ENCODE results near the gene PON2.

Gene PON2

DNA sequence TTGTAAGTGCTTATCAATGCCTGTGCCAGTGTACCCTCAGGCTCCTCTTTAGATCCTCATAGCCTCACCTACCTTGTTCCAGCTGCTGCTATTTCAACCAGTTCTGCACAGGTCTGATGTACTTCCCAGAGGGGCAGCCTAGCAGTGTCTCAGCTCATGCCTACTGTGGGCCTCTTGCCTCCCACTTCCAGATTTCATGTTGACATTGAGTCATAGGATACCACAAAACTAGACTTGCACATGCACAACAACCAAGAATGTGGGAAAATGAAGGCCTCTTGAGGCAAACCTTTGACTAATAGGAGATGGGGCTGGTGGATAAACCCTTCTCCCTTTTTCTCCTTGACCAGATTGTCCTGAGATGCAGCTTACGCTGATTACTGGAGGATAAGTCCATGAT is 69.7 kb downstream of the PON2 start:
- no peak overlapping the region for H3K9ac ChIP-seq (ENCODE audit: low read length)
- no peak overlapping the region for H3K18ac ChIP-seq (ENCODE audit: low read length)
- H3K4me2 ChIP-seq (ENCODE audit: low read length), result no peak overlapping the region
- no peak overlapping the region for H2BK15ac ChIP-seq (replicated peaks; ENCODE audit: low read depth)
- no CpG with 5 or more reads among the region's 1 CpG for WGBS (ENCODE audit: extremely low coverage, insufficient coverage, low lambda C conversion rate)
- H3K56ac ChIP-seq (ENCODE audit: low read length), result no peak overlapping the region
- H3K4ac ChIP-seq (ENCODE audit: low read depth, low read length), result no peak overlapping the region
- H3K23ac ChIP-seq (ENCODE audit: low read length), result no peak overlapping the region
- no peak overlapping the region for H2BK5ac ChIP-seq (ENCODE audit: low read length)
- H2AK5ac ChIP-seq (ENCODE audit: low read length), result no peak overlapping the region
- H3K79me1 ChIP-seq (ENCODE audit: low read length), result no peaks in the 10 kb centered on the region
- no peak overlapping the region for H4K8ac ChIP-seq (ENCODE audit: low read depth, low read length)
- no peak overlapping the region for H2BK120ac ChIP-seq (ENCODE audit: low read depth, low read length)
- H3K4me1 ChIP-seq (ENCODE audit: control insufficient read depth, low read depth, low read length), result no peaks in the 10 kb centered on the region
- H3K79me2 ChIP-seq (ENCODE audit: control insufficient read depth, insufficient read depth, low read length), result no peaks in the 10 kb centered on the region
- H3K27me3 ChIP-seq (ENCODE audit: insufficient read depth, low read length, poor library complexity), result no peaks in the 10 kb centered on the region
- H4K5ac ChIP-seq (ENCODE audit: low read length), result no peak overlapping the region
- no peak overlapping the region for H3K4me3 ChIP-seq (ENCODE audit: low read length)
- no peaks in the 10 kb centered on the region for H3K36me3 ChIP-seq (ENCODE audit: control insufficient read depth, insufficient read depth, low read length)
- DNase-seq, result no peak
- no peak overlapping the region for H3K27ac ChIP-seq (ENCODE audit: low read depth, low read length)

- H4K8ac ChIP-seq (ENCODE audit: low read depth, low read length), result no peak overlapping the region
- no CpG with 5 or more reads among the region's 3 CpGs for WGBS (ENCODE audit: extremely low coverage, insufficient coverage, low lambda C conversion rate)
- H3K4me3 ChIP-seq (ENCODE audit: low read length), result no peak overlapping the region
- no peak overlapping the region for H2AK5ac ChIP-seq (ENCODE audit: low read length)
- H3K27ac ChIP-seq (ENCODE audit: low read depth, low read length), result no peak overlapping the region
- H3K9ac ChIP-seq (ENCODE audit: low read length), result no peak overlapping the region
- H3K4me1 ChIP-seq (ENCODE audit: control insufficient read depth, low read depth, low read length), result no peaks in the 10 kb centered on the region
- no peaks in the 10 kb centered on the region for H3K27me3 ChIP-seq (ENCODE audit: insufficient read depth, low read length, poor library complexity)
- H2BK15ac ChIP-seq (replicated peaks; ENCODE audit: low read depth), result no peak overlapping the region
- no peak overlapping the region for H4K5ac ChIP-seq (ENCODE audit: low read length)
- H3K56ac ChIP-seq (ENCODE audit: low read length), result no peak overlapping the region
- H3K36me3 ChIP-seq (ENCODE audit: control insufficient read depth, insufficient read depth, low read length), result no peaks in the 10 kb centered on the region
- DNase-seq, result peak; percentile 19
- H3K79me1 ChIP-seq (ENCODE audit: low read length), result no peaks in the 10 kb centered on the region
- no peak overlapping the region for H2BK5ac ChIP-seq (ENCODE audit: low read length)
- H2BK120ac ChIP-seq (ENCODE audit: low read depth, low read length), result no peak overlapping the region
- H3K4ac ChIP-seq (ENCODE audit: low read depth, low read length), result no peak overlapping the region
- no peak overlapping the region for H3K4me2 ChIP-seq (ENCODE audit: low read length)
- H3K23ac ChIP-seq (ENCODE audit: low read length), result no peak overlapping the region
- H3K79me2 ChIP-seq (ENCODE audit: control insufficient read depth, insufficient read depth, low read length), result no peaks in the 10 kb centered on the region
- no peak overlapping the region for H3K18ac ChIP-seq (ENCODE audit: low read length)
These were observed 77.2 kb downstream of the PON2 start for GRCh38 chr7:95357623-95358022.
